WTC11 (cell line): ENCODE measurements around the gene PLD3. TPM values are rescaled to one million over a fixed set of nuclear protein-coding genes. Genes with fewer than 3 reads are reported as not detected.

Source experiments
- ATAC-seq: fragments of 200-7000 bp; cut with Tn5 transposase; 2 replicates; pipeline ENCODE4 v1.10.0; 2021; ENCODE audit warnings: mild to moderate bottlenecking, moderate library complexity
- CTCF ChIA-PET: fragments of 300-600 bp; sonication (Branson Sonifier 250); formaldehyde crosslinking; loops from one replicate; lab custom pipeline; 2021; ENCODE audit warnings: antibody characterized with exemption; lab: Charles Lee
- POLR2A ChIA-PET: fragments of 350-600 bp; sonication (Branson Sonifier 250); formaldehyde crosslinking; loops from one replicate; lab custom pipeline; 2021; ENCODE audit warnings: antibody characterized with exemption; lab: Charles Lee
- DNase-seq: peaks from one replicate; pipeline ENCODE4 v3.0.0; 2021; ENCODE audit warnings: low spot score
- H3K27ac Mint-ChIP-seq: 2 replicates; pipeline ENCODE4 v1.8.0; 2021; ENCODE audit warnings: mixed read lengths
- H3K27me3 Mint-ChIP-seq: 2 replicates; pipeline ENCODE4 v1.8.0; 2021; ENCODE audit warnings: low read depth, mild to moderate bottlenecking, moderate library complexity, mixed read lengths
- H3K36me3 Mint-ChIP-seq: 2 replicates; pipeline ENCODE4 v1.8.0; 2021; ENCODE audit warnings: mixed read lengths
- H3K4me1 Mint-ChIP-seq: 2 replicates; pipeline ENCODE4 v1.8.0; 2022; ENCODE audit warnings: mixed read lengths
- H3K4me3 Mint-ChIP-seq: 2 replicates; pipeline ENCODE4 v1.8.0; 2021; ENCODE audit warnings: mild to moderate bottlenecking, moderate library complexity, mixed read lengths
- H3K9me3 Mint-ChIP-seq: 2 replicates; pipeline ENCODE4 v1.8.0; 2021; ENCODE audit warnings: mixed read lengths
- CDX4 ChIP-seq: fragments of 250-450 bp; sonication (Bioruptor Pico); IDR thresholded peaks from 2 replicates; pipeline ENCODE4 v1.9.0; 2021; ENCODE audit warnings: moderate library complexity, mild to moderate bottlenecking, inconsistent platforms, borderline replicate concordance
- CREM ChIP-seq: sonication (generic); formaldehyde crosslinking; IDR thresholded peaks from 2 replicates; pipeline ENCODE4 v1.8.1; 2022; ENCODE audit warnings: mild to moderate bottlenecking, missing genetic modification reagents, moderate library complexity
- FOXJ3 ChIP-seq: sonication (generic); formaldehyde crosslinking; IDR thresholded peaks from 2 replicates; pipeline ENCODE4 v1.9.0; 2021; ENCODE audit warnings: missing genetic modification reagents, mild to moderate bottlenecking, borderline replicate concordance
- FOXK1 ChIP-seq: sonication (generic); formaldehyde crosslinking; IDR thresholded peaks from 2 replicates; pipeline ENCODE4 v1.8.0; 2022; ENCODE audit warnings: mild to moderate bottlenecking, moderate library complexity, missing genetic modification reagents
- FOXP1 ChIP-seq: sonication (generic); formaldehyde crosslinking; IDR thresholded peaks from 2 replicates; pipeline ENCODE4 v1.8.0; 2022; ENCODE audit warnings: missing genetic modification reagents, mild to moderate bottlenecking, moderate library complexity, borderline replicate concordance
- FOXP4 ChIP-seq: sonication (generic); formaldehyde crosslinking; IDR thresholded peaks from 2 replicates; pipeline ENCODE4 v1.8.0; 2022; ENCODE audit warnings: mild to moderate bottlenecking, missing genetic modification reagents
- GABPB1 ChIP-seq: sonication (generic); formaldehyde crosslinking; IDR thresholded peaks from 2 replicates; pipeline ENCODE4 v1.8.1; 2023; ENCODE audit warnings: mild to moderate bottlenecking, missing genetic modification reagents
- HMGA2 ChIP-seq: fragments of 250-450 bp; sonication (Bioruptor Pico); IDR thresholded peaks from 2 replicates; pipeline ENCODE4 v1.4.0; 2021; ENCODE audit warnings: mild to moderate bottlenecking, moderate library complexity
- IRF1 ChIP-seq: sonication (generic); formaldehyde crosslinking; IDR thresholded peaks from 2 replicates; pipeline ENCODE4 v1.8.0; 2023; ENCODE audit warnings: missing genetic modification reagents
- IRF2 ChIP-seq: sonication (generic); formaldehyde crosslinking; IDR thresholded peaks from 2 replicates; pipeline ENCODE4 v1.8.0; 2022; ENCODE audit warnings: low read depth, missing genetic modification reagents, borderline replicate concordance
- OVOL2 ChIP-seq: fragments of 250-450 bp; sonication (Bioruptor Pico); IDR thresholded peaks from 2 replicates; pipeline ENCODE4 v1.9.0; 2021; ENCODE audit warnings: mild to moderate bottlenecking, borderline replicate concordance
- RELA ChIP-seq: sonication (generic); formaldehyde crosslinking; IDR thresholded peaks from 2 replicates; pipeline ENCODE4 v1.8.1; 2022; ENCODE audit warnings: missing genetic modification reagents, mild to moderate bottlenecking, borderline replicate concordance
- SOX15 ChIP-seq: fragments of 250-450 bp; sonication (Bioruptor Pico); IDR thresholded peaks from 2 replicates; pipeline ENCODE4 v1.9.0; 2021; ENCODE audit warnings: mild to moderate bottlenecking
- SP1 ChIP-seq: sonication (generic); formaldehyde crosslinking; conservative IDR thresholded peaks from 2 replicates; pipeline ENCODE4 v1.8.1; 2022; ENCODE audit warnings: missing genetic modification reagents
- STAT6 ChIP-seq: sonication (generic); formaldehyde crosslinking; conservative IDR thresholded peaks from 2 replicates; pipeline ENCODE4 v1.8.1; 2023; ENCODE audit warnings: mild to moderate bottlenecking, low read depth, missing genetic modification reagents, moderate library complexity
- TEAD4 ChIP-seq: sonication (generic); formaldehyde crosslinking; IDR thresholded peaks from 2 replicates; pipeline ENCODE4 v1.8.0; 2022; ENCODE audit warnings: mild to moderate bottlenecking, missing genetic modification reagents
- ZNF121 ChIP-seq: sonication (generic); formaldehyde crosslinking; IDR thresholded peaks from 2 replicates; pipeline ENCODE4 v1.8.0; 2023; ENCODE audit warnings: missing genetic modification reagents
- ZNF317 ChIP-seq: sonication (generic); formaldehyde crosslinking; IDR thresholded peaks from 2 replicates; pipeline ENCODE4 v1.8.1; 2023; ENCODE audit warnings: low read depth, mild to moderate bottlenecking, moderate library complexity, missing genetic modification reagents, borderline replicate concordance
- ZNF416 ChIP-seq: fragments of 250-450 bp; sonication (Bioruptor Pico); IDR thresholded peaks from 2 replicates; pipeline ENCODE4 v1.9.0; 2021; ENCODE audit warnings: mild to moderate bottlenecking, inconsistent platforms
- ZNF671 ChIP-seq: fragments of 250-450 bp; sonication (Bioruptor Pico); IDR thresholded peaks from 2 replicates; pipeline ENCODE4 v1.8.0; 2021; ENCODE audit warnings: mild to moderate bottlenecking
- total RNA-seq: library from RNA; stranded (reverse); gene quantifications from 3 replicates; pipeline ENCODE4 v1.2.3, GENCODE V29; 2021

The PLD3 gene
- total RNA-seq, 1 experiment from 2014 or later = 190 TPM

GRCh38 chr19:40383668-40384248 is 35.3 kb downstream of the PLD3 start:
- ATAC-seq (no peak), DNase-seq (no peak)
- Mint-ChIP-seq H3K9me3 (no peaks in the 10 kb centered on the region), H3K36me3 (no peaks in the 10 kb centered on the region), H3K4me1 (0 out of 2 replicates have a peak, but pooled peaks cover 4% of the 10 kb centered on the region), H3K4me3 (no peak overlapping the region), H3K27ac (no peak overlapping the region), H3K27me3 (no peaks in the 10 kb centered on the region)
- CTCF ChIA-PET = interaction anchor here (0.7 to 1.5 kb wide), 6 partner anchors 9 to 140 kb away, joined by 3 to 5 read pairs (median 4); partner anchors contain the start of genes C19orf47 and PLD3
- POLR2A ChIA-PET = no interaction called here
- TF ChIP-seq IRF2 (CRISPR knock-in tag) (no peak), FOXP1 (CRISPR knock-in tag) (no peak), STAT6 (CRISPR knock-in tag) (no peak), FOXP4 (no peak), TEAD4 (CRISPR knock-in tag) (no peak)

- H3K36me3 Mint-ChIP-seq = no peaks in the 10 kb centered on the region
- H3K27me3 Mint-ChIP-seq = no peaks in the 10 kb centered on the region
- TF ChIP-seq OVOL2 (CRISPR knock-in tag) = no peak
- no peak for TF ChIP-seq STAT6 (CRISPR knock-in tag)
- no peak for TF ChIP-seq FOXP1 (CRISPR knock-in tag)
- no peak for TF ChIP-seq CDX4 (CRISPR knock-in tag)
- TF ChIP-seq SOX15 (CRISPR knock-in tag) = no peak
- no peak for TF ChIP-seq HMGA2 (CRISPR knock-in tag)
- peaks cover 8% of the 10 kb centered on the region; the same call in 1 of the 2 replicates for H3K4me1 Mint-ChIP-seq
- H3K9me3 Mint-ChIP-seq = no peaks in the 10 kb centered on the region
- no peak for DNase-seq
- ChIA-PET POLR2A (no interaction called here), CTCF (interaction anchor here (0.8 kb wide), 1 partner anchor 136 kb away, joined by 3 read pairs; no protein-coding TSS in a partner anchor)
- no peak overlapping the region for H3K4me3 Mint-ChIP-seq
- no peak overlapping the region for H3K27ac Mint-ChIP-seq
- no peak for ATAC-seq
These were observed 38.7 kb downstream of the PLD3 start for GRCh38 chr19:40387155-40387554.

- POLR2A ChIA-PET = interaction anchor here (1.0 kb wide), 1 partner anchor 32 kb away, joined by 3 read pairs; no protein-coding TSS in a partner anchor
- no peak overlapping the region for H3K4me3 Mint-ChIP-seq
- H3K9me3 Mint-ChIP-seq = no peaks in the 10 kb centered on the region
- H3K27ac Mint-ChIP-seq = no peak overlapping the region
- ATAC-seq (no peak), DNase-seq (no peak)
- CTCF ChIA-PET = no interaction called here
- H3K36me3 Mint-ChIP-seq = no peaks in the 10 kb centered on the region
- no peaks in the 10 kb centered on the region for H3K27me3 Mint-ChIP-seq
- peaks cover 8% of the 10 kb centered on the region; the same call in 1 of the 2 replicates for H3K4me1 Mint-ChIP-seq
- TF ChIP-seq SP1 (no peak), STAT6 (CRISPR knock-in tag) (no peak), FOXJ3 (CRISPR knock-in tag) (no peak), GABPB1 (no peak), ZNF671 (no peak), ZNF416 (CRISPR knock-in tag) (no peak), CREM (CRISPR knock-in tag) (no peak), RELA (no peak), FOXK1 (no peak), IRF1 (no peak), ZNF317 (CRISPR knock-in tag) (no peak), ZNF121 (no peak)
These were observed 40.0 kb downstream of the PLD3 start for GRCh38 chr19:40388481-40388880.
